ENCODE results near the gene ZBTB42.

ZBTB42 gene

GRCh38 chr14:104769324-104770071 lies 31.4 kb upstream of the ZBTB42 start:
- no peak for DNase-seq

- DNase-seq, result no peak
These were observed 30.8 kb upstream of the ZBTB42 start for GRCh38 chr14:104770072-104770579.

GRCh38 chr14:104770851-104771272 lies 30.0 kb upstream of the ZBTB42 start:
- peak; percentile 16 to 40 (median 26) for DNase-seq

- DNase-seq, result no peak
These were observed 29.5 kb upstream of the ZBTB42 start for GRCh38 chr14:104771374-104771773.

DNA sequence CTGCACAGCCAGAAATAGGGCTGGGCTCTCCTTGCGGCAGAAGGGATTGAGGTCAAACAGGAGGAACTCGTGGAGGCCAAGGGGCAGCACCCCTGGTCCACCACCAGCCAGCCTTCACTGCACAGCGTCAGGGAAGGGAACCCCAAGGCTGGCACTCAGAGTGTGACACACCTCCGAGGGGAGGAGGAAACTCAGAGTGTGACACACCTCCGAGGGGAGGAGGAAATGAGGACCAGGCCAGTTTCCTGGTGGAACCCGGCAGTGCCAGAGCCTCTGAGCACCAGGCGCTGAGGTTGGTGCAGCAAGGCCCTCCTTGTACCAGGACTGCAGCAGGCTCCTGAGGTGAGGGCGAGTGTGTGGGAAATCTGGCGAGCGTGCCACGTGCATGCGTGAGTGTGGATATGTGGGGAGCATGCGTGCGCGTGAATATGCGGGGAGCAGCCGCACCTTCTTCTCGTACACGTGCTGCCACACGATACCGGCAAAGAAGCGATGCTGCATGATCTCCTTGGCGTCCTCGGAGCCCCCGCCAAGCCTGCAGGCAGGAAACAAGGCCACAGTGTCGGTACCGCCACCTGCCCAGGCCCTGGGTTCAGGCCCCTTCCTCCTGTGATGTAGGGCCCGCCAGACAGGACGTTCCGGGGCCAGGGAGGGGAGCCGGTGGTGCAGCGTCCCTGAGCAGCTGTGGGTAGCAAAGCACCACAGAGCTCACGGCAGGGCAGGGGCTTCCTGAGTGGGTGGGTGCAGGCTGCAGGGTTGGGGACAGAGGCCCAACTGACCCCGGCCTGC lies 28.8 kb upstream of the ZBTB42 start:
- no peak for DNase-seq

DNA sequence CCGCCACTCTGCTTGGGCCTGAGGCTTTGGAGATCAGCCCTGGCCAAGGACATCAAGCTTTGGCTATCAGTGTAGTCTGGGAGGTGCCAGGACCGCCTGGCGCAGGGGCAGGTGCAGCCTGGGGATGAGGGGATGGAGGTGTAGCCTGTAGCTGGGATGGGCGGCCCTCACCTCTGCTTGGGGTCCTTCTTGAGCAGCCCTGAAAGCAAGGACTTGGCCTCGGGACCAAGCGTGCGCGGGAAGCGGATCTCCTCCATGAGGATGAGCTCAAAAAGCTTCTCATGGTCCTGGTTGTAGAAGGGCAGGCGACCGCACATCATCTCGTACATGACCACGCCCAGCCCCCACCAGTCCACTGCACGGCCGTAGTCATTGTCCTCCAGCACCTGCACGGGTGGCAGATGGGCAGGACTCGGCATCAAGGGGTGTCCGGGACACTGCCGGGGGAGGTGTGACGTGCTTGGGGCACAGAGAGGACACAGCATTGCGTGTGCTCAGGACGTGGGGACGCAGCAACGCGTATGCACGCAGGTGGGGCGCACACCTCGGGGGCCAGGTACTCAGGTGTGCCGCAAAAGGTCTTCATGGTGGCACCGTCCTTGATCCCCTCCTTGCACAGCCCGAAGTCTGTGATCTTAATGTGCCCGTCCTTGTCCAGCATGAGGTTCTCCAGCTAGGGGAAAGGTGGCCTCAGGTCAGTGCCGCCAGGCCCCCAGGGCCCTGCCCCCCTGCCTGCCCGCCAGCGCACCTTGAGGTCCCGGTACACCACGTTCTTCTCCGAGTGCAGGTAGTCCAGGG lies 28.0 kb upstream of the ZBTB42 start:
- no peak for DNase-seq

DNA sequence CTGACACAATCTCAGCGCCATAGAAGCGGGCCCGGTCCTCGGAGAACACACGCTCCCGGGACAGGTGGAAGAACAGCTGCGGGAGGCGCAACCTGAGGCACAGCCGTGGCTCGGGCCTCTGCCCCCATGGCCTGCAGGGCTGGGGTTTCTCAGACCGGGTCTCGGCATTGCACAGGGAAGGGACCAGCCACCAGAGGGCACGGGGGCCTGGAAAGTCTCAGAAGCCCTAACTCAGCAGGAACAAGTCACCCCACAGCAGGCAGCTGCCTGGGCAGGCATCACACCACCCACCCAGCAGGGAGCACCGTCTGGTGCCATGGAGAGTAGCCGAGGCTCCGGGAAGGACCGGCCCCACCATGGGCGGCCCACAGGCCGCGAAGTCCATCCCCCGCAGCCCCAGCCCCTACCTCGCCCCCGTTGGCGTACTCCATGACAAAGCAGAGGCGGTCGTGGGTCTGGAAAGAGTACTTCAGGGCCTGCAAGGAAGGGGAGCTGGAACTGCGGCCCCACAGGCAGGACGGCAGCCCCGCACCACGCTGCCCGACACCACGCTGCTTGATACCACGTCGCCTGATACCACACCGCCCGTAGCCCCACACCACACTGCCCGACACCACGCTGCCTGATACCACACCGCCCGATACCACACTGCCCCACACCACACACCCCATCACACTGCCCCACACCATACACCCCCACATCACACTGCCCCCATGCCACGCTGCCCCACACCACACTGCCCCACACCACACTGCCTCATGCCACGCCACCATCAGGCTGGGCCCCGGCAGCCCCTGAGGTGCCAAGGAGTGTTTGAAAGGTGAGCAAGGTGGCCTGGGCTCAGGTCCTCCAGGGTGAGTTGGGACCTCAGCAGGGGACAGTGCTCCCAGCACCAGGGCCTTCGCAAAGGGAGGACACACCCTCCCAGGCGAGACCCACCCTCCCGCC lies 27.1 kb upstream of the ZBTB42 start:
- no peak for DNase-seq

- no peak for DNase-seq
These were observed 26.3 kb upstream of the ZBTB42 start for GRCh38 chr14:104774453-104775072.

- DNase-seq, result no peak
These were observed 25.8 kb upstream of the ZBTB42 start for GRCh38 chr14:104775073-104775489.

DNA sequence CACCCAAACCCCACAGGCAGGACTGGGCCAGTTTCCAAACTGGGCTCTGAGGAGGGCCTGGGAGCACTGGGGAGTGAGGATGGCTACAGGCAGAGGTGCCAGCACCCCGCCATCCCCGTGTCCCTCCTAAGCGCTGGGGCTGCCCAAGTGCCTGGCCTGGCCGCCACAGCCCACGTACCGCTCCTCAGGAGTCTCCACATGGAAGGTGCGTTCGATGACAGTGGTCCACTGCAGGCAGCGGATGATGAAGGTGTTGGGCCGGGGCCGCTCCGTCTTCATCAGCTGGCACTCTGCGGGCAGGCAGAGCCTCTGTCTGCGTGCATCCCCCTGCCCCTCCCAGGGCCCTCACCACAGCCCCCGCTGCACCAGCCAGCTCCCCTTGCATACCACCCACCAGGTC lies 24.4 kb upstream of the ZBTB42 start:
- DNase-seq, result no peak

- DNase-seq, result no peak
These were observed 23.7 kb upstream of the ZBTB42 start for GRCh38 chr14:104776961-104777807.

DNA sequence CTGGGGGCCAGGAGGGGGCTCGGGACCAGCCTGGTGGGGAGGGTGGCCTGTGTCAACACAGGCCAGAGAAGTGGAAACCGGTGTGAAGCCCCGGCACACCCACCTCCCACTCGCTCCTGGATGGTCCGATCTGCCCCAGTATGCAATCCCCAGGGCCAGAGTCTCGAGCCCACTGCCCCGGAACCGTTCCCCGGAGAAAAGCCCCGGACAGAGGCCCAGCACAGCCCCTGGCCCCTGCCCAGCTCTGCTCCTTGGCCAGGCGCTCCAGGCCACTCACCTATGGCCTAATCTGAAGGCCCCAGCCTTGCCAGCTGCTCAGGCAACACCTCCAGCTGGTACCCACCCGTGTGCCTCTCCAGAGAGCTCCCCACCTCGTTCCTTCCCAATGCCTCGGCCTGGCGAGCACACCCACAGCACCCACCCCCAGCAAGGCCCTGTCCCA lies 23.1 kb upstream of the ZBTB42 start:
- no peak for DNase-seq

- no peak for DNase-seq
These were observed 22.1 kb upstream of the ZBTB42 start for GRCh38 chr14:104778694-104779331.

GRCh38 chr14:104779776-104780512 lies 21.0 kb upstream of the ZBTB42 start:
- no peak for DNase-seq

DNA sequence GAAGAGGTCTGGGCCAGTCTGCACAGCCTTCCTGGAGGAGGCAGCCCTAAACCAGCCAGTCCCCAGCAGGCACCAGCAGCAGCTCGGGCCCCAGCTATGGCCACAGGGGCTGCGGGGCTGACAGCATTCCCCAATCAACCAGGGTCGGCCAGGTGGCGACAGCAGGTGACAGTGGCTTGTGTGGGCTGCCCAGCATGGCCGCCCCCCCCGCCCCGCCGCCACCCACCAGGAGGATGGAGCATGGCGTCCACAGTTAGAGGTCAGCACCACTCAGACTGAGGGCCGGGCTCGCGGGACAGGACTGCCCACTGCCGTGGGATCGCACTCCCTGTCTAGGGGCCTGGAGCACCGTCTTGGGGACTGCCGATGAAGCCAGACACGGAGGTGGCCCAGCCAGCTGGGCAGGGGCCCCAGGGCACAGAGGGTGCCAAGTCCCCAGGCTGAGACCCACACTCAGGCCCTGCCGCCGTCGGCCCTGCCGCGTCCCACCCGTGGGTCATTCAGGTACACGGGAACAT lies 20.3 kb upstream of the ZBTB42 start:
- DNase-seq, result no peak

GRCh38 chr14:104781271-104782077 lies 19.4 kb upstream of the ZBTB42 start:
- DNase-seq, result no peak

DNA sequence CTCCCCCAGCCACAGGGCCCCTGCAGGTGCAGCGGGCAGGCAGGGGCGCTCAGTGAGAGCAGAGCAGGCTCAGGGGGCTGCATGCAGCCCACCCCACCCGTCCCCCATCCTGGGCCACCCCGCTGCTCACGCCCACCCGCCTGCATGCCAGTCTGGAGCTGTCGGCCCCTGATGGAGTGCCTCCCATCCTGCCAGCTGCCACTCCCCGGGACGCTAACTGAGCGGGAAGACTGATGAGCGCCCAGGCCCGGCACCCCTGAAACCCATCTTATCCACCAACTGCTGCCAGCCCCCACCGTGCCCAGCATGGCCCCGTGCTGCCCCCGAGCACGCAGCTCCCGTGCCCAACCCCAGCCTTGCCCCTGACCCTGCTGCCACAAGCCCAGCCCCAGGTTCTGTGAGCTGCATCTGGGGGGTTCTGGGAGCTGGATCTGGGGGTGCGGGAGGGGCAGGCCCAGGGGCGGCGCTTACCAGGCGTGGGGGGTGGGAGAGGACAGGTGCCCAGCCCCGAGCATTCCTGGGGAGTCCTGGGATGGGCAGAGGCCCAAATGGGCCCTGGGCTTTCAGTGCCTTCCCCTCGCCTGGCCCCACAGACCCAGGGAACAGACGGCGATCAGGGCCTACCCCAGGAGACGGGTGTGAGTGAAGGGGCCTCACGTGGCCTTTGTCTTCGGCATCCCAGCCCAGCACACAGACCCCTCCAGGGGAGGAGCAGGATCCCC lies 18.7 kb upstream of the ZBTB42 start:
- no peak for DNase-seq
